PC-3 (cell line): Measurements from ENCODE around the gene STAMBPL1. TPM values are rescaled to one million over a fixed set of nuclear protein-coding genes. Genes with fewer than 3 reads are reported as not detected.

ENCODE experiments used
- ATAC-seq: fragments of 200-7000 bp; cut with Tn5 transposase; 2 replicates; pipeline ENCODE4 v1.9.1; 2020; ENCODE audit warnings: mild to moderate bottlenecking, moderate library complexity
- BruUV-seq: library from RNA; stranded (reverse); fragments of 400-500 nt; replicated peaks from 2 replicates; lab custom pipeline; 2021; lab: Mats Ljungman, UMichigan
- CTCF ChIA-PET: fragments of 300-600 bp; sonication (Branson Sonifier 250); formaldehyde crosslinking; loops from one replicate; lab custom pipeline; 2022; ENCODE audit warnings: antibody characterized with exemption; lab: Charles Lee
- POLR2A ChIA-PET: fragments of 300-600 bp; sonication (Branson Sonifier 250); formaldehyde crosslinking; loops from one replicate; lab custom pipeline; 2022; ENCODE audit warnings: antibody characterized with exemption; ENCODE audit not compliant: unreplicated experiment; lab: Charles Lee
- DNase-seq: peaks from one replicate; pipeline ENCODE4 v3.0.0-alpha.2; 2015
- H2AFZ ChIP-seq: fragments of 300-600 bp; sonication (generic); 2 replicates; pipeline ENCODE4 v1.6.0; 2016; ENCODE audit warnings: antibody characterized with exemption, low read length
- H3F3A ChIP-seq: fragments of 300-600 bp; sonication (generic); one replicate; pipeline ENCODE4 v1.6.0; 2017; ENCODE audit warnings: antibody characterized with exemption, low read length, control low read depth, mild to moderate bottlenecking; ENCODE audit not compliant: unreplicated experiment
- H3K27ac ChIP-seq: fragments of 300-600 bp; sonication (generic); 2 replicates; pipeline ENCODE4 v1.5.1; 2016; ENCODE audit warnings: mild to moderate bottlenecking, low read length
- H3K27me3 ChIP-seq: fragments of 300-600 bp; sonication (generic); 2 replicates; pipeline ENCODE4 v1.6.1; 2016; ENCODE audit warnings: low read length, mixed read lengths
- H3K36me3 ChIP-seq: fragments of 300-600 bp; sonication (generic); 2 replicates; pipeline ENCODE4 v1.6.1; 2016; ENCODE audit warnings: low read depth, mixed run types, low read length, mixed read lengths
- H3K4me1 ChIP-seq: fragments of 300-600 bp; sonication (generic); 2 replicates; pipeline ENCODE4 v1.5.1; 2016; ENCODE audit warnings: low read length; ENCODE audit not compliant: insufficient read depth
- H3K4me2 ChIP-seq: fragments of 300-600 bp; sonication (generic); 2 replicates; pipeline ENCODE4 v1.6.0; 2016; ENCODE audit warnings: low read length
- H3K4me3 ChIP-seq: fragments of 300-600 bp; sonication (generic); 2 replicates; pipeline ENCODE4 v1.5.1; 2016; ENCODE audit warnings: mild to moderate bottlenecking, low read length, mixed read lengths
- H3K79me2 ChIP-seq: fragments of 300-600 bp; sonication (generic); 2 replicates; pipeline ENCODE4 v1.6.1; 2017; ENCODE audit warnings: low read length, mixed read lengths
- H3K9ac ChIP-seq: fragments of 300-600 bp; sonication (generic); 2 replicates; pipeline ENCODE4 v1.6.0; 2016; ENCODE audit warnings: mild to moderate bottlenecking, low read length
- H3K9me2 ChIP-seq: fragments of 300-600 bp; sonication (generic); replicated peaks from 2 replicates; pipeline ENCODE4 v1.6.1; 2016; ENCODE audit warnings: mixed run types, low read length, mixed read lengths
- H3K9me3 ChIP-seq: fragments of 300-600 bp; sonication (generic); 2 replicates; pipeline ENCODE4 v1.6.1; 2016; ENCODE audit warnings: low read length, mixed read lengths
- H4K20me1 ChIP-seq: fragments of 300-600 bp; sonication (generic); 2 replicates; pipeline ENCODE4 v1.6.1; 2016; ENCODE audit warnings: low read length, mixed read lengths
- EZH2 ChIP-seq: fragments of 300-600 bp; sonication (generic); IDR thresholded peaks from one replicate; pipeline ENCODE4 v1.6.1; 2017; ENCODE audit warnings: antibody characterized with exemption, mild to moderate bottlenecking, low read length; ENCODE audit not compliant: unreplicated experiment
- EZH2phosphoT487 ChIP-seq: fragments of 300-600 bp; sonication (generic); IDR thresholded peaks from 2 replicates; pipeline ENCODE4 v1.6.1; 2018; ENCODE audit warnings: mild to moderate bottlenecking, antibody characterized with exemption, low read length, borderline replicate concordance
- intact Hi-C: fragments of 100-400 bp; cut with micrococcal nuclease; formaldehyde crosslinking; loops from 2 replicates; pipeline ENCODE4 v1.9.0; 2023
- total RNA-seq: library from RNA; depleted of rRNA; stranded (reverse); fragments of >200 nt; gene quantifications from 2 replicates; pipeline ENCODE4 v1.2.3, GENCODE V29; 2014
- TF ChIP-seq, protein P1 (sequence below): fragments of 300-600 bp; sonication (generic); conservative IDR thresholded peaks from 2 replicates; pipeline ENCODE4 v1.5.1; 2017; ENCODE audit warnings: antibody characterized with exemption, low read depth, mild to moderate bottlenecking, low read length

The STAMBPL1 gene
- total RNA-seq, 1 experiment from 2014 or later = 19.5 TPM

DNA sequence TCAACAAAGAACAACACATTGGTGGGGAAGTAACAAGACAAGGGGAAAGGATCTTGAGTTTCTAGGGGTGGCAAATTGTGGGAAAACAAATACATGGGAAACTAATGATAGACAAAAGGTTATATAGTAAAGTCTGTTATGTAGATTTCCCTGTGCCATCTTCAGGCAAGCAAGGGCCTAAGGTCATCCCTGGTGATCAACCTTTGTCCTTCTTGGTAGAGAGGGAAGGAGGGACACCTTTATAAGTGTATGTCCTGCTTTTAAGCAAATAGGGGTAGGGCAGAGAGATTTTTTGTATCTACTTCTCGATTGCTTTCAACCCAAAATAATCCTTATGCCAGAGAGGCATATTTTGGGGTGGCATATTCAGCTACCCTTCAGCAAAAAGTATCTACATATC, 84.3 kb downstream of the STAMBPL1 start:
- Histone ChIP-seq H3K4me1 (no peaks in the 10 kb centered on the region), H3K9ac (no peak overlapping the region), H3K9me2 (no peaks in the 10 kb centered on the region), H3K79me2 (no peaks in the 10 kb centered on the region), H3K36me3 (no peaks in the 10 kb centered on the region), H3K9me3 (no peaks in the 10 kb centered on the region), H3K4me2 (no peak overlapping the region), H4K20me1 (no peaks in the 10 kb centered on the region), H3F3A (no peaks in the 10 kb centered on the region), H3K4me3 (no peak overlapping the region), H3K27me3 (no peaks in the 10 kb centered on the region), H2AFZ (no peak overlapping the region), H3K27ac (no peak overlapping the region)
- ATAC-seq (no peak), DNase-seq (no peak)
- intact Hi-C loops = no loop called here
- TF ChIP-seq EZH2 (no peak), EZH2phosphoT487 (no peak)
- TF ChIP-seq, protein P1, sequence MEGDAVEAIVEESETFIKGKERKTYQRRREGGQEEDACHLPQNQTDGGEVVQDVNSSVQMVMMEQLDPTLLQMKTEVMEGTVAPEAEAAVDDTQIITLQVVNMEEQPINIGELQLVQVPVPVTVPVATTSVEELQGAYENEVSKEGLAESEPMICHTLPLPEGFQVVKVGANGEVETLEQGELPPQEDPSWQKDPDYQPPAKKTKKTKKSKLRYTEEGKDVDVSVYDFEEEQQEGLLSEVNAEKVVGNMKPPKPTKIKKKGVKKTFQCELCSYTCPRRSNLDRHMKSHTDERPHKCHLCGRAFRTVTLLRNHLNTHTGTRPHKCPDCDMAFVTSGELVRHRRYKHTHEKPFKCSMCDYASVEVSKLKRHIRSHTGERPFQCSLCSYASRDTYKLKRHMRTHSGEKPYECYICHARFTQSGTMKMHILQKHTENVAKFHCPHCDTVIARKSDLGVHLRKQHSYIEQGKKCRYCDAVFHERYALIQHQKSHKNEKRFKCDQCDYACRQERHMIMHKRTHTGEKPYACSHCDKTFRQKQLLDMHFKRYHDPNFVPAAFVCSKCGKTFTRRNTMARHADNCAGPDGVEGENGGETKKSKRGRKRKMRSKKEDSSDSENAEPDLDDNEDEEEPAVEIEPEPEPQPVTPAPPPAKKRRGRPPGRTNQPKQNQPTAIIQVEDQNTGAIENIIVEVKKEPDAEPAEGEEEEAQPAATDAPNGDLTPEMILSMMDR = no peak
- ChIA-PET CTCF (no interaction called here), POLR2A (no interaction called here)
- BruUV-seq = no TSS peak

DNA sequence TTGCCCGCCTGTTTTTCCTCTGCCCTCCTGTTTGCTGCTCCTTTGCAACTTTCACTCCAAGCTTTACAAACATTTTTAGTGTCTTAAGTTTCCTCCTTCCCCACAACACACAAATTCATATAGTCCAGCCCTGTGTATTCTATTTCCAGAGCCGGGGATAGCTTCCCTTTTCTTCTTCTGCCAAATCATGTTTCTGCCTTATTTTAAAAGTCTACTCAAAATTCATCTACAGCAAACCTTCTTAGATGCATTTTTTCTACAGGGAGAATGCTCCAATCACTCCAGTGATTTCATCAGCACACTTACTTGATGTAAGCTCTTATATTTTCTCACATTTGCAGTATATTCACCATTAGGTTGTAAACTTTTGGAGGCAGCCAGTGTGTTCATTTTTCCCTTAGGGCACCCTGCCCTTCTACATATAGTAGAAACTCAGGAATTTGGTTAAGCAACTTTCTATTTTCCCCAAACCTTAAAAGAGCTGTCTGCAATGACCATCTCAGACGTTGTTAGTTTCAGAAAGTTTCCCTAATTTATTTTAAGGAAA, 84.9 kb downstream of the STAMBPL1 start:
- H3F3A ChIP-seq = no peaks in the 10 kb centered on the region
- H3K9ac ChIP-seq = no peak overlapping the region
- no peaks in the 10 kb centered on the region for H3K27me3 ChIP-seq
- no peaks in the 10 kb centered on the region for H3K4me1 ChIP-seq
- ATAC-seq (no peak), DNase-seq (no peak)
- no peaks in the 10 kb centered on the region for H4K20me1 ChIP-seq
- H3K9me2 ChIP-seq = no peaks in the 10 kb centered on the region
- TF ChIP-seq EZH2 (no peak), EZH2phosphoT487 (no peak)
- TF ChIP-seq, protein P1 = no peak
- no peak overlapping the region for H3K4me3 ChIP-seq
- intact Hi-C loops = no loop called here
- H3K9me3 ChIP-seq = no peaks in the 10 kb centered on the region
- H3K36me3 ChIP-seq = no peaks in the 10 kb centered on the region
- no peak overlapping the region for H2AFZ ChIP-seq
- H3K4me2 ChIP-seq = no peak overlapping the region
- H3K27ac ChIP-seq = no peak overlapping the region
- no peaks in the 10 kb centered on the region for H3K79me2 ChIP-seq
- BruUV-seq = no TSS peak
- POLR2A ChIA-PET = no interaction called here
- CTCF ChIA-PET = no interaction called here

DNA sequence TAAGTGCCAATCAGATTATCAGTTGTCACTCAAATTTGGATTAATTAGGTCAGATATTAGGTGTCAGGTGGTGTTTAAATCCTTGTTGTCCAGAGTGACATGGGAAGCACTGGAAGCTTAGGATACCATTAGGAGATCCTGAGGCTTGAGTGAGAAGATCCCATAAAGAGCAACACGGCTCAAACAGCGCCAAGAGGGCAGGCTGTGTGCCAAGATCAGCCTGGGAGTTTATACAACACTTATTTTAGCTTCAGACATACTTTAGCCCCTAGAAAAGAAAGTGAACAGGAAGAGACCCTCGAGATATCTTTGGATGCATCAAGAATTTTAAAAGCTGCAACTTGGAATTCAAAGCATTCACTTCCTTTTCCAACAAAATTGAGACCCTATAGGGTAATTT, 86.8 kb downstream of the STAMBPL1 start:
- Histone ChIP-seq H3K4me1 (no peaks in the 10 kb centered on the region), H3K9me3 (no peaks in the 10 kb centered on the region), H3K9me2 (no peaks in the 10 kb centered on the region), H4K20me1 (no peaks in the 10 kb centered on the region), H3K4me3 (no peak overlapping the region), H3K27ac (no peak overlapping the region), H3K79me2 (no peaks in the 10 kb centered on the region), H2AFZ (no peak overlapping the region), H3K36me3 (no peaks in the 10 kb centered on the region), H3F3A (no peaks in the 10 kb centered on the region), H3K4me2 (no peak overlapping the region), H3K9ac (no peak overlapping the region), H3K27me3 (no peaks in the 10 kb centered on the region)
- POLR2A ChIA-PET = no interaction called here
- no TSS peak for BruUV-seq
- no peak for DNase-seq
- TF ChIP-seq, protein P1 = no peak
- TF ChIP-seq EZH2 = no peak
- no peak for TF ChIP-seq EZH2phosphoT487
- CTCF ChIA-PET = no interaction called here
- intact Hi-C loops = no loop called here
- ATAC-seq = no peak
